LNCaP clone FGC (cell line): Measurements from ENCODE around the gene SEMA3G.

Experiments used
- DNase-seq: peaks from one replicate; pipeline ENCODE4 v3.0.0-alpha.2; 2011; ENCODE audit warnings: low read depth
- H3K4me3 ChIP-seq: 2 replicates; pipeline ENCODE4 v1.5.1; 2011; ENCODE audit warnings: mild to moderate bottlenecking, low read depth, low read length, control low read depth
- CTCF ChIP-seq: IDR thresholded peaks from 2 replicates; pipeline ENCODE4 v1.5.1; 2012; ENCODE audit warnings: mild to moderate bottlenecking; ENCODE audit not compliant: control insufficient read depth, insufficient read depth; ENCODE audit errors: extremely low read depth

The SEMA3G gene

GRCh38 chr3:52422669-52423068 lies 22.2 kb downstream of the SEMA3G start:
- DNase-seq: no peak
- H3K4me3 ChIP-seq: no peak overlapping the region

DNA sequence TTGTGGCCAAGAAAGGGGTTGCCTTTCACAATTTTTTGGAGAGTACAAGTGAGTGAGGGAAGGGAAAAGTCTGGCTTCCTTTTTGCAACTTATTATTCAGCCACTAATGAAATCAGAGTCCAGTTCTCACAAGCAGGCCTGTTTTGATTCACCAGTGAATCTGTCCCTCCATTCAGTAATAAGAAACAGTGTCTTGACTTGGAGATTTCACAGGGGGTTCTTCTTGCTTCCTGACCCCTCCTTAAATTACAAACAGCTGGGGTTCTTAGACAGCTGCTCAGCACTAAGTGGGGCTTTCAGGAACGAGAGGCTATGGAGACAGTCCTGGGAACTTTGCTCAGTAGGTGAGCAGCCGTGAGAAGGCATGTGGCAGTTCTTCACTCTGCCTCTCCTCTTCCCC lies 24.5 kb downstream of the SEMA3G start:
- TF ChIP-seq CTCF: no peak

More at GRCh38 chr3:52422669-52423068, 22.2 kb downstream of the SEMA3G start:
- no peak for TF ChIP-seq CTCF

DNA sequence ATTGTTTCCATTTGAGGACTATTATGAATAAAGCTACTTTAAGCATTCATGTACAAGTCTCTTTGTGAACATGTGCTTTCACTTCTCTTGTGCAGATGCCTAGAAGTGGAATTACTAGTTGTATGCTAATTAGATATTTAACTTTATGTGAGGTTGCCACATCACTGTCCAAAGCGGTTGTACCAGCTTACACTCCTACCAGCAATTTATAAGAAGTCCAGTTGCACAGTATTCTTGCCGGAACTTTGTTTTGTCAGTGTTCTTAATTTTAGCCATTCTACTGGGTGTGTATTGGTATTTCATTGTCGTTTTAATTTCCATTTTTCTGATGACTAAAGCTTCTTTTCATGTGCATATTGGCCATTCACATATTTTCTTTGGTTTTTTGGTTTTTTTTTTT lies 29.1 kb downstream of the SEMA3G start:
- no peak for TF ChIP-seq CTCF
- H3K4me3 ChIP-seq: no peak overlapping the region
- no peak for DNase-seq

More for the DNA sequence above, 24.5 kb downstream of the SEMA3G start:
- DNase-seq: no peak
- no peak overlapping the region for H3K4me3 ChIP-seq

- H3K4me3 ChIP-seq: peak overlapping the region; percentile 100
Measured at GRCh38 chr3:52408466-52408865, 36.4 kb downstream of the SEMA3G start.

GRCh38 chr3:52407779-52408178 lies 37.1 kb downstream of the SEMA3G start:
- DNase-seq: no peak
- no peak for TF ChIP-seq CTCF
- no peak overlapping the region for H3K4me3 ChIP-seq

More at GRCh38 chr3:52408466-52408865, 36.4 kb downstream of the SEMA3G start:
- no peak for TF ChIP-seq CTCF
- no peak for DNase-seq

DNA sequence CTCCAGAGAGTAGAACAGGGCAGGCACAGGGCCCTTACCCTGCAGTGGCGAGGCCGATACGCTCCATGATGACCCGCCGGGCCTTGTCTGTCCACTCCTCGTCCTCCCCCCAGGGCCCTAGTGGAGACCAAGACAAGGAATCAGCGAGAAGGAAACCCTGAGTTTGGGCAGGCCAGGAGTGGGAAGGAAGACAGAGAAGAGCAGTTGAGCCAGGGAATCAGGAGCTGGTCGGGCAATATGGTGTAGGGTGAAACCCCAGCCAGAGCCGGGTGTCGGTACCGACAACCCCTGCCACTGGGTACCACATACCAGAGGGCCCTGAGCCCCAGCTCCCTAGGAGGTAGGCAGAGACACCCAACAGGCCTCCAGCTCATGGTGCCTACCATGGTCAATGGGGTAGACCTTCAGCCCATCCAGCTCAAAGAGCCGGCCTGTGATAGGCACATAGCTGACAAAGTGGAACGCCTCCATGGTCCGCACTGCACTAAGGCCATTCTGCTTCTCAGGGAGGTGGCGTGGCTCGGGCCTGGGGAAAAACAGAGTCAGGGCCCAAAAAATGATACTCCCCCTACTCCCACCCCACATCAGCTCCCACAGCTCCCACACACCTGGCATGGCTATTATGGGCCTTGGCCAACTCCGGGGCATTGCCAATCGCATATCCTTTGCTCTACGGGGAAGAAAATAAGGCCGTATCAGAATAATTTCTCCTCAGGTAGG lies 38.0 kb downstream of the SEMA3G start:
- no peak overlapping the region for H3K4me3 ChIP-seq
- DNase-seq: no peak
- no peak for TF ChIP-seq CTCF

DNA sequence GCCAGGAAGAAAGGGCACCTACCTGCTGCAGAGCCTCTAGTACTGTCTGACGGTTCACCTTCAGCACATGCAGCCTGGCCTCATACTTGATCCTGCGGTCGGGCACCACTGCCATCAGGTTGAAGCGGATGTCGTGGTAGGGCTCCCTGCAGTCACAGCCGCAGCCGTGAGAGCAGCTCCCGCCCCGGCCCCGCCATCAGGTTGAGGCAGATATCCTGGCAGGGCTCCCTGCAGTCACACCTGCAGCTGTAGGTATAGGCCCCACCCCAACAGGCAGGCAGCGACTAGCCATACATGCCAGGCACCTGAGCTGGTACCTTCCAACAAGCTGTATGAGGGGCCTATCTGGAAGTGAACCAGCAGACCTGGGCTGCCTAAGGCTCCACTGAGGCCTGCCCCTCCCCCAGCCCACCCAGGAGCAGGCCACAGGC lies 38.7 kb downstream of the SEMA3G start:
- TF ChIP-seq CTCF: no peak
- no peak for DNase-seq
- no peak overlapping the region for H3K4me3 ChIP-seq
